B cell (primary cell): ENCODE data around the gene MED9. TPM values are rescaled to one million over a fixed set of nuclear protein-coding genes. Genes with fewer than 3 reads are reported as not detected.
A peak's percentile ranks its signal among the peaks of the same experiment; 100 is the strongest.

Experiments used
- ATAC-seq: fragments of 200-7000 bp; cut with Tn5 transposase; one replicate; pipeline ENCODE4 v1.10.0; 2021; ENCODE audit warnings: low read depth, mild to moderate bottlenecking, moderate number of reproducible peaks, moderate library complexity
- CTCF ChIA-PET: fragments of 350-600 bp; sonication (Branson Sonifier 250); formaldehyde crosslinking; loops from one replicate; lab custom pipeline; 2021; ENCODE audit warnings: antibody characterized with exemption, inconsistent platforms; lab: Charles Lee
- POLR2A ChIA-PET: fragments of 350-600 bp; sonication (Branson Sonifier 250); formaldehyde crosslinking; loops from one replicate; lab custom pipeline; 2021; ENCODE audit warnings: antibody characterized with exemption; lab: Charles Lee
- DNase-seq: peaks from one replicate; pipeline ENCODE4 v3.0.0; 2013
- H2AFZ ChIP-seq: 2 replicates; pipeline ENCODE4 v1.6.1; 2012; ENCODE audit warnings: mild to moderate bottlenecking, low read depth, low read length; ENCODE audit not compliant: insufficient read depth, poor library complexity, severe bottlenecking
- H3K27ac ChIP-seq, 2 donors: 1 replicate in 1 of 2; 2 replicates in 1 of 2; pipeline ENCODE4 v1.5.1; 2012 to 2013; ENCODE audit warnings: low read length in 2 of 2, mild to moderate bottlenecking in 2 of 2, moderate library complexity in 1 of 2
- H3K27me3 ChIP-seq, 4 experiments: fragments of 200-600 bp in 1 of 4; sonication (generic) in 1 of 4; replicated peaks in 1 of 4; 1 replicate in 2 of 4; 2 replicates in 2 of 4; pipeline versions ENCODE4 v1.6.1 to v1.7.0; 2013 to 2016; ENCODE audit warnings: low read length in 3 of 4, mild to moderate bottlenecking in 2 of 4, mixed read lengths in 1 of 4, moderate library complexity in 1 of 4; ENCODE audit not compliant: insufficient read depth in 4 of 4, control insufficient read depth in 3 of 4; ENCODE audit errors: control extremely low read depth in 1 of 4
- H3K36me3 ChIP-seq, 2 experiments: replicated peaks in 1 of 2; 1 replicate in 1 of 2; 2 replicates in 1 of 2; pipeline versions ENCODE4 v1.6.1 to v1.7.1; 2013; ENCODE audit warnings: low read length in 1 of 2; ENCODE audit not compliant: insufficient read depth in 2 of 2, control insufficient read depth in 1 of 2; ENCODE audit errors: control extremely low read depth in 1 of 2, extremely low read depth in 1 of 2
- H3K4me1 ChIP-seq, 2 donors: fragments of 200-600 bp in 1 of 2; sonication (generic) in 1 of 2; 1 replicate in 1 of 2; 2 replicates in 1 of 2; pipeline versions ENCODE4 v1.5.1 to v1.6.1; 2013 to 2017; ENCODE audit warnings: low read length in 2 of 2; ENCODE audit not compliant: control insufficient read depth in 2 of 2, insufficient read depth in 2 of 2
- H3K4me2 ChIP-seq: replicated peaks from 2 replicates; pipeline ENCODE3; 2012; ENCODE audit warnings: mild to moderate bottlenecking, low read depth, low read length; ENCODE audit not compliant: poor library complexity, severe bottlenecking
- H3K4me3 ChIP-seq, 5 experiments: fragments of 200-600 bp in 1 of 5; sonication (generic) in 1 of 5; 1 replicate in 3 of 5; 2 replicates in 2 of 5; pipeline versions ENCODE4 v1.5.1 to v1.7.0; 2011 to 2016; ENCODE audit warnings: low read length in 4 of 5, mild to moderate bottlenecking in 4 of 5, low read depth in 2 of 5, control low read depth in 1 of 5, moderate library complexity in 1 of 5; ENCODE audit not compliant: insufficient read depth in 1 of 5; ENCODE audit errors: control extremely low read depth in 1 of 5, extremely low read depth in 1 of 5
- H3K79me2 ChIP-seq: fragments of 200-600 bp; sonication (generic); one replicate; pipeline ENCODE4 v1.6.0; 2016; ENCODE audit warnings: low read length; ENCODE audit not compliant: control insufficient read depth, insufficient read depth
- H3K9ac ChIP-seq: fragments of 200-600 bp; sonication (generic); 2 replicates; pipeline ENCODE4 v1.6.1; 2017; ENCODE audit warnings: mild to moderate bottlenecking, low read length, moderate library complexity
- H3K9me3 ChIP-seq, 3 donors: one replicate each; pipeline versions ENCODE4 v1.6.1 to v1.7.1; 2013; ENCODE audit warnings: low read length in 2 of 3; ENCODE audit not compliant: control insufficient read depth in 2 of 3, insufficient read depth in 1 of 3; ENCODE audit errors: control extremely low read depth in 1 of 3
- H4K20me1 ChIP-seq: 2 replicates; pipeline ENCODE4 v1.6.0; 2012; ENCODE audit warnings: mild to moderate bottlenecking, low read length; ENCODE audit not compliant: insufficient read depth, control insufficient read depth, poor library complexity, severe bottlenecking
- H3K27ac Mint-ChIP-seq: one replicate; pipeline ENCODE4 v1.8.0; 2021; ENCODE audit warnings: mixed read lengths
- H3K27me3 Mint-ChIP-seq: one replicate; pipeline ENCODE4 v1.8.0; 2021; ENCODE audit warnings: mixed read lengths
- H3K4me1 Mint-ChIP-seq: one replicate; pipeline ENCODE4 v1.8.0; 2021; ENCODE audit warnings: mixed read lengths
- H3K4me3 Mint-ChIP-seq: one replicate; pipeline ENCODE4 v1.8.0; 2021; ENCODE audit warnings: mixed read lengths
- H3K9me3 Mint-ChIP-seq: one replicate; pipeline ENCODE4 v1.8.0; 2022; ENCODE audit warnings: mixed read lengths; ENCODE audit not compliant: insufficient read depth
- EZH2 ChIP-seq: IDR thresholded peaks from 2 replicates; pipeline ENCODE4 v1.6.1; 2012; ENCODE audit warnings: borderline replicate concordance, low read depth, mild to moderate bottlenecking, moderate library complexity, low read length; ENCODE audit not compliant: insufficient read depth, poor library complexity, severe bottlenecking
- WGBS: methylation state at CpG from one replicate; pipeline ENCODE4 v1.1.5; 2013; ENCODE audit warnings: missing lambda C conversion rate; ENCODE audit not compliant: insufficient coverage; 5-methylcytosine and 5-hydroxymethylcytosine counted together
- intact Hi-C: fragments of 100-400 bp; cut with micrococcal nuclease; formaldehyde crosslinking; loops from one replicate; pipeline ENCODE4 v1.10.0; 2022
- polyA plus RNA-seq: library from polyadenylated mRNA; depleted of rRNA; stranded (reverse); fragments of >200 nt; gene quantifications from 2 replicates; pipeline ENCODE4 v1.2.3, GENCODE V29; 2012
- total RNA-seq, 2 donors: library from RNA; stranded (reverse); fragments of 120-200 nt in 1 of 2; gene quantifications; 1 replicate in 1 of 2; 2 replicates in 1 of 2; pipeline versions ENCODE4 v1.2.3 to v1.2.4, GENCODE V29; 2013 to 2022
- TF ChIP-seq, protein P1 (sequence below): fragments of 200-600 bp; IDR thresholded peaks from one replicate; pipeline ENCODE4 v1.8.0; 2022; ENCODE audit warnings: antibody characterized with exemption, mild to moderate bottlenecking

MED9 gene
- total and polyA plus RNA-seq, 2 donors (not counting 1 experiment from before 2014, with no cell fraction given) = 11.6 to 18.9 TPM

DNA sequence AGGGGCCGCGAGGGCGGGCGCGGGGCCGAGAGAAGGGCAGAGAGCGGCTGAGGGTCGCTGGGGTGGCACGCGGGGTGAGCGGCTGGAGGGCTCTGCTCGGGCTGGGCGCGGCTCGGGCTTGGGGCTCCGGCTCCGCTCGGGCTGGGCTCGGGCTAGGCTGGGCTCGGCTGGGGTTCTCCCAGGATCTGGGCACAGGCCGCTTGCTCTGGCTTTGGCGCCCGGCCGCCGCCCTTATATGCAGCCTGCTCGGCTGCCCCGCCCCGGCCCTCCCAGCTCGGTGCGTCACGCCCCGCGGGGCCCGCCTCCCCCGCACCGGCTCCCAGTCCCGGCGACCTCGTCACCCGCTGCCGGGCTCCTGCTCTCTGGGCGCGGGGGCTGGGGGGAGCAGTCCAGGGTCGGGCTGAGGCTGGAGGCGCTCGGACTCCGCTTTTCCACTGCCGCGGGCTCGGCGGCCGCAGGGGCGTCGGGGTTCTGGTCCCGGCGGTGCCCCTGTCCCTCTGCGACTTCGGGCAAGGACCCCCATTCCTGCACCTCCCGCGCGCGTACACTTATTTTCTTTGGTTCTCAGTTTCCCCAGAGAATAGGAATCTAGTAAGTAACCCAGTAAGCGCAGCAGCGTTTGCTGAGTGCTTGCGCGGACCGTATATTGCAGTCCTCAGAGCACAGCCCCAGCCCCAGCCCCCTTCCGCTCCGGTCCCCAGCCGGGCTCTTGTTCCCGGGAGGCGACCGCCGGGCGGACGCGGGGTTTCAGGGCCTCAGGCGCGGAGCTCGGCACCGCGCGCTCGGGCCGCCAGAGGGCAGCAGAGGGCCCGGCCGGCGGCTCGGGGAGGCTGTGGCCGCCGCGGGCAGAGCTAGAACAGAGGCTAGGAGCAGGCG lies 19.6 kb downstream of the MED9 start, which contains the start of gene RASD1:
Gene RASD1, minus strand, starts transcription at position 207 of the 876 bp plus-strand sequence. CDS start 214 bp downstream, outside the sequence.
- Histone ChIP-seq H3K9me3 (peaks cover 0 to 5% (median 0%) of the 10 kb centered on the region in 3 donors), H3K79me2 (no peaks in the 10 kb centered on the region), H3K4me3 (peak within 1 kb of the TSS; percentile 42 to 67 (median 58)), H3K36me3 (peaks cover 0 to 8% of the 10 kb centered on the region in 2 experiments), H3K4me2 (peak within 1 kb of the TSS; percentile 100), H4K20me1 (peaks cover 8% of the 10 kb centered on the region), H2AFZ (peak within 1 kb of the TSS; percentile 70), H3K4me1 (peaks cover 24% of the 10 kb centered on the region in 2 donors), H3K27ac (no peak within 1 kb of the TSS), H3K27me3 (peaks cover 0 to 29% (median 6%) of the 10 kb centered on the region in 4 experiments), H3K9ac (peak within 1 kb of the TSS; percentile 72)
- Mint-ChIP-seq H3K4me1 (peaks cover 22% of the 10 kb centered on the region), H3K27me3 (peaks cover 8% of the 10 kb centered on the region), H3K9me3 (no peaks in the 10 kb centered on the region), H3K4me3 (peak within 1 kb of the TSS; percentile 92), H3K27ac (no peak within 1 kb of the TSS)
- intact Hi-C loops = loop anchor here (1.0 to 5.0 kb wide), 5 partner anchors 72 to 541 kb away; partner anchors contain the start of genes ATPAF2, GID4 and PEMT
- DNase-seq = peak; percentile 86
- TF ChIP-seq EZH2 = no peak
- TF ChIP-seq, protein P1, sequence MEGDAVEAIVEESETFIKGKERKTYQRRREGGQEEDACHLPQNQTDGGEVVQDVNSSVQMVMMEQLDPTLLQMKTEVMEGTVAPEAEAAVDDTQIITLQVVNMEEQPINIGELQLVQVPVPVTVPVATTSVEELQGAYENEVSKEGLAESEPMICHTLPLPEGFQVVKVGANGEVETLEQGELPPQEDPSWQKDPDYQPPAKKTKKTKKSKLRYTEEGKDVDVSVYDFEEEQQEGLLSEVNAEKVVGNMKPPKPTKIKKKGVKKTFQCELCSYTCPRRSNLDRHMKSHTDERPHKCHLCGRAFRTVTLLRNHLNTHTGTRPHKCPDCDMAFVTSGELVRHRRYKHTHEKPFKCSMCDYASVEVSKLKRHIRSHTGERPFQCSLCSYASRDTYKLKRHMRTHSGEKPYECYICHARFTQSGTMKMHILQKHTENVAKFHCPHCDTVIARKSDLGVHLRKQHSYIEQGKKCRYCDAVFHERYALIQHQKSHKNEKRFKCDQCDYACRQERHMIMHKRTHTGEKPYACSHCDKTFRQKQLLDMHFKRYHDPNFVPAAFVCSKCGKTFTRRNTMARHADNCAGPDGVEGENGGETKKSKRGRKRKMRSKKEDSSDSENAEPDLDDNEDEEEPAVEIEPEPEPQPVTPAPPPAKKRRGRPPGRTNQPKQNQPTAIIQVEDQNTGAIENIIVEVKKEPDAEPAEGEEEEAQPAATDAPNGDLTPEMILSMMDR = peak; percentile 94
- 1% methylated on average over 93 of the region's 93 CpGs for WGBS
- CTCF ChIA-PET = interaction anchor here (0.6 to 4.1 kb wide), 30 partner anchors 9 to 537 kb away, joined by 3 to 121 read pairs (median 4); partner anchors contain the start of gene PEMT
- POLR2A ChIA-PET = interaction anchor here (0.5 kb wide), 1 partner anchor 95 kb away, joined by 3 read pairs; no protein-coding TSS in a partner anchor
- ATAC-seq = peak; percentile 88
